HK-2 (cell line): ENCODE measurements around the gene CNTNAP2.
A peak's percentile ranks its signal among the peaks of the same experiment; 100 is the strongest.
"Not testable (repeated sequence)": the region's sequence is repeated elsewhere in the genome, so short reads cannot be mapped to it uniquely, and the experiment has no call there.

Source experiments
- DNase-seq: peaks from one replicate; pipeline ENCODE4 v3.0.0-alpha.2; 2018; ENCODE audit not compliant: unreplicated experiment

The CNTNAP2 gene

DNA sequence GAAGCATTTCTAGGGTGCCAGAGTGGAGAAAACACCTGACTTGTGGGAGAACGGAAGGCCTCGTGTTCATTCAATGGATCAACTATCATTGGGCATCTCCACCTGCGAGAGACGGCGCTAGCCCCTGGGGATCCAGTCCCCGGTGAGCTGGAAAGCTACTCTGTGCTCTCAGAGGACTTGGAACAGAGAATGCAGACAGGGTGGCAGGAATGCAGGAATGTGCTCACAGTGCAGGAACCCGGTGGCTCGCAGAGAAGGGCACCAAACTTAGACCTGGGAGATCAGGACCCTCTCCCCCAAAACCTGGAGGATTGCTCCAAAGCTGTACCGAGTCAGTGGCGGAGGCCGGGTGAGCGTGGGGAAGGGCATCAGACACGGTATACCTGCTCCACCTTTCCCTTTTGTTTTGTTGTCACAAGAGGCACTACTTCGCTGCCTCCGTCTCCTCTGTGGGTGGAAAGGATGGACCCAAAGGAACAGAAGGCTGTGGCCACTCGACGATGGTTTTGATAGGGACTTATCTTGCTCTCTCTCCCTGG is 1905.0 kb downstream of the CNTNAP2 start:
- no peak for DNase-seq

DNA sequence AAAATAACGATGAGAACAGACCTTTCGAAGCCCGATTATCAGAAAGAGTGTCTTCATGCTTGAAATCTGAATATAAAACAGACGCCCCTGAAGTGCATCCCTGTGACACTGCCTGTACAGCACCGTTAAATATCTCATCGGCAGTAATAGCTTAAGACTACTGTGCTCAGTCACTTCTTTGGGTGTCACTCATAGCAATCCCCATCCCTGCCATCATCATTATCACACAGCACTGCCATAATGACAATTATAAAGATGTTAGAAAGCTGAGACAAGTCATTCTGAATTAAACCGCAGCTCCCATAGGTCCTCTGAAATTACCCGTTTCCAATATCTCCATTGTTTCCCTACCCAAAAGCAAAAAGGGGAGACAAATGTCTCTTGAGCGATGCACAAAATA is 1906.2 kb downstream of the CNTNAP2 start:
- DNase-seq, result no peak

DNA sequence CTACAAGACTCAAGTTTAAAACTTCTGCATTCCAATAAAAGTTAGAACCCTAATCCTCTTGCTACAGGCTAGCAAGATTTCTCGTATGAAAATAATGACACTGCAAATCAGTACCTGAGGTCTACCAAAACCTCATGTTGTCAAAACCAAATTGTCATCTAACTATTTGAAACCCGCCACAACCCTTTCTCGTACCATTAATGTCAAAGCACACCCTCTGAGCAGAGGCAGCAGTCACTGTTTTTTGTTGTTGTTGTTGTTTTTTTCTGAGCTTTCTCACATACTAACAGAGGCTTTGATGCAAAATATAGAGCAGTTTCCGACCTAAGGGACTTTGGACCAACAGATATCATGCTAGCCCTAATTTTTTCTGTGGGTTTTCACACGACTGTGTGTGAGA is 1910.1 kb downstream of the CNTNAP2 start:
- DNase-seq, result no peak

DNA sequence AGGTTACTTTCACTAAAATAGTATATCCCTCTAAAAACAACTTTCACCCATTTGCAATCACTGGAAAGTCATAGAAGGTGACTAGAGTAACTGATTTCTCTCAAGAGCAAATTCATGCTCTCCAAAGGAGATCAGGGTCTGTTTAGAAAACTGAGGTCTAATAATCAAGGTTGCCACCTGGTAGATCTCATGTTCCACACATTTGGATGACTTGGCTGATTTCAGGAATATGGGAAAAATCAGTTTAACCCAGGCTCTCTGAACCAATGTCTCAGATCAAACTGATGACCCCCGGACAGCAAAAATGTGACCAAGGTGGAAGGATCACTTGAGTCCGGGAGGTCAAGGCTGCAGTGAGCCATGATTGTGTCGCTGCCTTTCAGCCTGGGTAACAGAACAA is 1911.6 kb downstream of the CNTNAP2 start:
- DNase-seq, result no peak

DNA sequence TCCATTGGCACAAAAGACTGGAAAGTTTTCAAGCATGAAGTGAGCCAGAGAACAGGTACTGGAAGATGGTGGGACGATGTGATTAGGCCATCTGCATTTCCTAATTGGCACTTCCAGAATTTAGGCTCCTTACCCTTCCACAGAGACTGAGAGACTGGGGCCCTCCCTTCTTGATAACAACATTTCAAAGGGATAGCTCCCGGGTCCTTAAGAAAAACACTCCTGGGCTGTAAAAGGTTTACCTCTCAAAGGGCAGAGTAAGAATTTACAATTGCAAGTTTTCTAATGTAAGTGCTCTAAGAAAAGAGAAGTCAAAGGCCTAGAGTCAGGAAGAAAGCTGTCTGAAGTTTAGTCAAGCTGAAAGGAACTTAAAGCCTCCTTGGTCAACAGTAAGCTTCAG is 1914.4 kb downstream of the CNTNAP2 start:
- DNase-seq, result no peak

DNA sequence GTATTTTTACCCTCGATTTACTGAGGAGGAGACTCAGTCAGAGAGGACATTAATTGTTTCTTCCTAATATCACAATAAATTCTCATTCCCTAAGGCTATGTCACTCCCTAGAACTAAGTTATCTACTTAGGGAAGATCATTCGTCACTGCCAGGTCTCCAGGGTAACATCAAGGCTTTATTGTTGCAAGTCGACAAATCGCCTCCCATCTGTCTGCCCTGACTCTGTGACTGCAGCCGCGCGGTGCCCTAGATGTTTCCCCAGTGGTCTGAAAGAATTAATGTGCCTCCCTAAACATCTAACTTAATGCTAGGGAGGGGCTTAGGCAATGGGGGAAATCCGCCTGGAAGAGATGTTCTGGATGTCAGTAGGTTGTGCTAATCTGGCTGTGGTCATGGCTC is 1915.2 kb downstream of the CNTNAP2 start:
- DNase-seq, result no peak

DNA sequence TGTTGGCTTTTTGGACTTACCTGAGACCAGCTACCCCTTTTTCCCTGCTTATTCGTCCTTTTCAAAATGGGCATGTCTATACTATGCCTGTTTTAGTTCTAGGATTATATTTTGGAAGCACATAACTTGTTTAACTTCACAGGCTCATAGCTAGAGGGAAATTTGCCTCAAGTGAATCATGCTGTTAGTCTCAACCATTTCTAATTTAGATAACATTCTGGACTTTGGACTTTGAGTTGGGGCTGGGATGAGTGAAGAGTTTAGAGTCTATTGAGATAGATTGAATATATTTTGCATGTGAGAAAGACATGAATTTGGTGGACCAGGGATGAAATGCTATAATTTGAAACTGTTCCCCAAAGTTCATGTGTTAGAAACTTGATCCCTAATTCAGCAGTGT is 1919.3 kb downstream of the CNTNAP2 start:
- no peak for DNase-seq

DNA sequence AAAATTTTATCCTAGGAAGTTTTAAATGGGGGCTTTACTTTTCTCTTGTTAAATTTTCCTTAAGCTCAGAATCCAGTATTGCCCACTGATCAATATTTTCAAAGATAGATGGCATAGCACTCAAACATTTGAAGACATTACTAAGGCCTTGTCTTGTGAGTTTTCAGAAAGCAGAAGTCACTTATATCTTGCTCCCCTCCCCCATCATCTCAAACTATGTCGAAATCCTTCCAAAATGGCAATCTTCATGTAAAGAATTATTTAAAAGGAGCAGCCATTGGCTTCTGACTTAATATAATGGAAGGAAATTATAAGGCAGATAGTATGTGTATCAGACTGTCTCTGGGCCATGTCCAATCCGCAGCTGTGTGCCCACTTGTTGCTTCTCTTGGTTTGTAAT is 1920.4 kb downstream of the CNTNAP2 start:
- DNase-seq, result no peak

DNA sequence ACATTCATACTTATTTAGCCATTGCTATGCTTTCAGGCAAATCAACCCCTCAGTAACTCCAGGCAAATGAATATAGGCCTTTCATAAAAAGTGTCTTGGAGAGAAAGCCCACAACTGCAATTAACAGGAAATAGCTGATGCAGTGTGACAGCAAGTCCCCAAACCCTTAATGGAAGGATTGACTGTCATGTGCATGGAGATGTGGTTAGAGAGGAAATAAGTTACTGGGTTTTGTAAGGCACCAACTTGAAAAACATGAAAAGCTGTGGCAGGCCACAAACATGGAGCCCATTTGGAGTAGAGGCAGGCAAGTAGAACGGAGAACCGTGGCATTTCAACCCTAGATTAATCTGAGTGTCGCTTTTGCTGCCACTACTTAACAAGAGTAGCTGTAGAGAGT is 1924.6 kb downstream of the CNTNAP2 start:
- DNase-seq, result no peak

DNA sequence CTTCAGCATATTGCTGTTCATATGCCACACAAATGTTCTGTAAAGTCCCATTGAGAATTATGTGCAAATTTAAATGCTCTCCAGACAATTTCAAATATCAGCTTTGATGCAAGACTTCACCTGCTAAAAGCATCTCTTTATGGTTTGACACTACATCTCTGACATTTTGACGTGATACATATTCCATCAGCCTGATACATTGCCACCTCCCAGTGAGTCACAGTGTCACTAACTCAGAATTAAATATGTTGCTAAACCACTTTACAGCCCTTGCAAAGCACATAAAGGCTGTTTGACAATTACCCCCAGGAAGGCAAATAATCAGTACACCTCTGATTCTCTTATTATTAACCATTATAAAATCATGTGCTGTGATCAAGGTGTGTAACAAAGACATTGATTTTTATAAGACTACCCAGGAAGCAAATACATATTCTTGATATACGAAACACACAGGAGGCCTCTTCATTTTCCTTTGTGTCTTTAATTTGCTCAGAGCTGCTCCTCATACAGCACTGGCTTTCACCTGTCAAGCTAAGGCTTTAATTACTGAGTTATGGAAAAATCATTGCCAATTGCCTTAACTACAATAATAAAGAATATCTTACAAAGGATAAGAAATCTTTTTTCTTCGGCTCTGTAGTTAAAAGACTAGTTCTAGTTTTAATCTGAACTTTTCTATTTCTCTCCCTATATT is 1926.5 kb downstream of the CNTNAP2 start:
- DNase-seq, result no peak

DNA sequence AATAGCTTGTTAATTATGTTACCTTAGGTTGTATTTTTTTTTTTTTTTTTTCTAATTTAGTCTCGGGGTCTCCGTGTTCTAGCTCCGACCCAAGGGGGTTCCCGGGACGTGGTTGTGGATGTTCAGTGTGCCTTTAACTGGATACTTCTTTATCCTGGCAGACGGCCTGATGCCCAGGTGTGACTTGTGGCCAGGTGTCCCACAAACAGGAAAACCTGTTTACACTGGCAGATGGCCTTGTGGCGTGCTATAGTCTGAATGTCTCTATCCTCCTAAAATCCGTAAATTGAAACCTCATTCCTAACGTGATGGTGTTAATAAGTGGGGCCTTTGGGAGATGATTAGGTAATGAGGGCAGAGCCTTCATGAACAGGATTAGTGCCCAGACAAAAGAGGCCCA is 1927.6 kb downstream of the CNTNAP2 start:
- no peak for DNase-seq

DNA sequence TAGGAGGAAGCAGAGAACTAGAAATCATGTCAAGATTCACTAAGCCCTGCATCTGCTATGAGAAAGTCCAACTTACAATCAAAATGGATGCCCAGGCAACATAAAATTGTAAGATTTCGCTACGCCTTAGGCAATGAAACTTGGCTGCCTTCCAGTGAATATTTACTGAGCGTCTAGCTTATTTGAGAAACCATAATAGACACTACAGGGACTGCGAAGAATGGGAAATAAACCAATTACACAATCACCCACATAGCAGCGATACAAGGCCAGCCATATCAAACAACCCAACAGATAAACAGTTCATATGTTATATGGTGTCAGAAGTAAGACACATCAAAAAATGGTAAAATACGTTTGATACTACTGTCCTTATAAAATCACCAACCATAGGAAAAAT is 1928.9 kb downstream of the CNTNAP2 start:
- no peak for DNase-seq

DNA sequence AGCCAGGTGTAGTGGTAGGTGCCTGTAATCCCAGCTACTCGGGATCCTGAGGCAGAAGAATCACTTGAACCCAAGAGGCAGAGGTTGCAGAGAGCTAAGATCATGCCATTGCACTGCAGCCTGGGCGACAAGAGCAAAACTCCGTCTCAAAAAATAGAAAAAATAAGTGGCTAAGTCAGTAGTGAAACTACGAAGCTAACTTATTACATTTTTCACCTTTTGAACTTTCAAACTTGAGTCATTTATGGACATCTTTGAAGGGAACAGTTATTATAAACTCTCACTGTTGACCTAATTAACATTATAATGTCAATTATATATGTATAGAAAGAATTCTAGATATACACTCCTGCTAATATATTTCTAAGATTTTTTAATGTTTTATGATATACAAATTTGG is 1932.5 kb downstream of the CNTNAP2 start:
- no peak for DNase-seq

DNA sequence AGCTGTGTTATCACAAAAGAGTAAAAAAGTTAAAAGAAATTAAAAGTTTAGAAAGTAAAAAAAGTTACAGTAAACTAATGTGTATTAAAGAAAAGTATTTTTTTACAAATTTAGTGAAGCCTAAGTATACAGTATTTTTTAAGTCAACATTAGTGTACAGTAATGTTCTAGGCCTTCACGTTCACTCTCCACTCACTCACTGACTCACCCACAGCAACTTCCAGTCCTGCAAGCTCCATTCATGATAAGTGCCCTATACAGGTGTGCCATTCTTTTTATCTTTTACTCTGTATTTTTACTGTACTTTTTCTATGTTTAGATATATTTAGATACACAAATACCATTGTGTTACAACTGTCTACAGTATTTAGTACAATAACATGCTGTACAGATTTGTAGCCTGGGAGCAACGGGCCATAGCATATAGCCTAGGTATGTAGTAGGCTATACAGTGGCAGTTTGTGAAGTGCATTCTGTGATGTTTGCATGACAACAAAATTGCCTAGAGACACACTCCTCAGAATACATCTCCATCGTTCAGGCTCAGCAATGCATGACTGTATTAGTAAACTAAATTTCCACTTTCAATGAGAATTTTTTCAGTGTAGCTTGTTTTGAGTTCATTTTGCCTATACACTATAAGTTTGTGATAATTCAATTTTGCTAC is 1934.0 kb downstream of the CNTNAP2 start:
- no peak for DNase-seq

DNA sequence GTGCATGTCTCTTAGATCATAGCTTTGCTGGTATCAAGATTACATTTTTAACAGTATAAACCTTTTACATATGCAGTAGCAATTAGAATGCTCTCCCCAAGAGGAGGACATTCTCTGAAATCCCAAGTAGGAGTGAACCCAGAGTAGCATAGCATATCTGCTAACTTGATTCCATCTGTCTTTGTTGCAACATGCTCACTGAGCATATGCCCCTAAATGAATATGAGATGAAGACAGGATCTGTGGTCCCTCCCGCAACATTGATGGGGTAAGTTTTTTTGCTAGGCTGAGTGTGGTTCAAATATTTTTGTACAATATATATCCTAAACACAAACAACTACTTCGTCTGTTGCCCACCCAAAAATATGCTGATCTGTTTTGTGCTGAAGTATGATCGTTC is 1939.8 kb downstream of the CNTNAP2 start:
- no peak for DNase-seq

DNA sequence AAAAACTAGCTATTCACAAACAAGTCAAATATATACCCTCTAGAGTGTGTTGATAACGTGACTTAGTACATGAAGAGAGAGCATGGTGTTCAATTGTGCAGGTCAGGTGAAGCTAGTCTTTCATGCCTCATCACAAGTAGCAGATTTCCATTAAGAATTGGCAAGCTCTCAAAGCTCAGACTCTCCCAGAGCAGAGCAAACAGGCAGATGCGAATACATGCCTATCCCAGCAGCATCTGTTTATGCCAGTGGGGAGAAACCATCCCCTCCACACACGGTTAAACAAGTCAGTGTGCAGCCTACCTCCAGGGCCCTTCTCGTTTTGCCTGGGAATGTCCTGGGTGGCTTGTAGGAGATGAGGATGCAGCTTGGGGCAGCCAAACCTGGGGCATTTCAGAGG is 1941.5 kb downstream of the CNTNAP2 start:
- no peak for DNase-seq

DNA sequence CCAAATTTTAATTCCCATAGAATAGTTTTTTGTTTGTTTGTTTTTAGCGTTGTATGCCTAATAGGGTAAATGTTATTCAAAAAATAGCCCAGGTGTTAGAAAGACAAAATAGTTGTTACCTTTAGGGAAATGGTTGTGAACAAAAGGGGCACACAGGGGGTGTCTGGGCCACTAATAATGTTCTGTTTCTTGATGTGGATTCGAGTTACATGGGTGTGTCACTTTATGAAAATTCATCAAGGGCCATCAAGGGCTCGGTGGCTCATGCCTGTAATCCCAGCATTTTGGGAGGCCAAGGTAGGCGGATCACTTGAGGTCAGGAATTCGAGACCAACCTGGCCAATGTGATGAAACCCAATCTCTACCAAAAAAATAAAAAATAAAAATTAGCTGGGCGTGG is 1942.2 kb downstream of the CNTNAP2 start:
- DNase-seq, result no peak

DNA sequence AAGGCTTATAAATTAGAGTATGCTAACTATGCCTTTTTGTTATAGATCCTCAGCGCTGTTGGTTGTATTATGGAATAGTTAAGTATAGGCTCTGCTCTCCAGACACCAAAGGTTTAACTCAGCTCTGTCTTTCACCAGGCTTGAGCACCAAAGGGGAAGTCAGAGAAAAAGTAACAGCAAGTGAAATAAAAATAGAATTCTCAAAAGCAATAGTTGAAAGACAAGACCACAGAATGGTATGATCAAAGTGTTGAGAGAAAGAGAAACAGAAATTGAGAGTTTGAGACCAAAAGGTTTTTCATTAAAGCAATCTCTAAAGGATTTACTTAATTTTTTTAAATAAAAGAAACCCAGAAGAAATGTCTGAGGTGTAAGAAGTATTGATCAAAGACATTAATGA is 1944.1 kb downstream of the CNTNAP2 start:
- no peak for DNase-seq

DNA sequence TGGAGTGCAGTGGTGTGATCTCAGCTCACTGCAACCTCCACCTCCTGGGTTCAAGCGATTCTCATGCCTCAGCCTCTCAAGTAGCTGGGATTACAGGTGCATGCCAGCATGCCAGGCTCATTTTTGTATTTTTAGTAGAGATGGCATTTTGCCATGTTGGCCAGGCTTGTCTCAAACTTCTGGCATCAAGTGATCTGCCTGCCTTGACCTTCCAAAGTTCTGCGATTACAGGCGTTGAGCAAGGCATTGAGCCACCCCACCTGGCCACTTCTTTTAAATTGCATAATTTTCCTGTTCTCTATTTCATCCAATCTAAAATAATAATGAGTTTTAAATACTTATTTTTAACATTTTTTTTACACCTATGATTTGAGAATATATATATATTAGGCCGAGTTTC is 1961.5 kb downstream of the CNTNAP2 start:
- not testable (repeated sequence) for DNase-seq

DNA sequence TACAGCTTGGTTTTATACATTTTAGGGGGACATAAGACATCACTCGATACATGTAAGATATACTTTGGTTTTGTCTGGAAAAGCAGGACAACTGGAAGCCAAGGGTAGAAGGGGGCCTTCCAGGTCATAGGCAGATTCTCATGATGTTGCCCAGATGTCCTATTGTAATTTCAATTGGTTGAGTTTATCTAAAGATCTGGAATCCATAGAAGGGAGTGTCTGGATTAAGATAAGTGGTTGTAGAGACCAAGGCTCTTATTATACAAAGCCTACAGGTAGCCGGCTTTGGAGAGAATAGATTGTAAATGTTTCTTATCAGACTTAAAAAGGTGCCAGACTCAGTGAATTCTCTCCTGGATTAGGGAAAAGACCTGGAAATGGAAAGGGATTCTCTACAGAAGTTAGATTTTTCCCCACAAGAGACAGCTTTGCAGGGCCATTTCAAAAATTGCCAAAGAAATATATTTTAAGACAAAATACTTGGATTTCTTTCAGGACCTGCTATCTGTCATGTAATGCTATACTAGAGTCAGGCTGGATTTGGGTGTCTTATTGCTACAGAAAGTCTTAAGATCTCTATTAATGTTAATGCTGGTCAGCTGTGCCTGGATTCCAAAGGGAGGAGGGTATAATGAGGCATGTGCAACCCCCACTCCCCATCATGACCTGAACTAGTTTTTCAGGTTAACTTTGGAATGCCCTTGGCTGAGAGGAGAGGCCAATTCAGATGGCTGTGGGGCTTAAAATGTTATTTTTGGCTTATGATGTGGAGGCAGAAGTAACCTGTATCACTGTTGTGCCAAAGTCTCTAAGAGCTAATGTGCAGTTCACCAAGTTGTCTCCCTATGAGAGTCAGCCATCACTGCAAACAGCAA is 1962.8 kb downstream of the CNTNAP2 start:
- DNase-seq, result no peak

DNA sequence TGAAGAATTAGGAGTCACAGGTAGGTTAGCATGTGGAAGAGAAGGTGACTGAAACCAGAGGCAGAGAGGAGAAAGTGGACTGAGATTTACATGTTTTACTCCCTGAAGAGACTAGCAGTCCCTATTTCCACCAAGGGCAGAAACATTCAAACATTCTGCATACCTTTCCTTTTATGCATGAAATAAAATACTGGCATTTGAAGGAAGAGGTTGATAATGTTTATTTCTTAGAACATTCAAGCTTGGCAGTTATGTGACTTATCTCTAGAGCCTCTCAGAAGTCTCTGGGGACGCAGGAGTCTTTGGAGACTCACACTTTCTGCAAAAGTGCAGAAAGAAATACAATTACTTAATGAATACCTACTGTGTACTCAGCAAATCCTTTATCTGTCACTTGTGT is 1966.8 kb downstream of the CNTNAP2 start:
- no peak for DNase-seq

DNA sequence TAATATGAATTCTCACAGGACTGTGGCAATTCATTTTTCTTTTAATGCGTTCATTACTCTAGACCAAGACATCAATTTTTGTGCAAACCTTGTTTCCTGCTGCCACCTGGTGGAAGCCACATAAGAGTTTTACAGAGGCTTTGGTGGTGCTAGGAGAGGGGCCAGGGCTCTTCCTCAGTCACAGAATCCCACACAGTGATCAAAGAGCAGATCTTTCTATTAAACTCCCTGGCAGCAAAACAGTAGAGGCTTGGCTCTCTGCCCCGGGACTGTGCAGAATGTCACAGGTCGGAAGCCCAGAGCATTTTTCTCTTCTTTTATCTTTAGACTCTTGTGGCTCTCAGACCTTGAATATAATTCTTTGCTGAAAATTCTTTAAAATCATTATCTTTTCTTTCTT is 1967.5 kb downstream of the CNTNAP2 start:
- peak; percentile 31 for DNase-seq

DNA sequence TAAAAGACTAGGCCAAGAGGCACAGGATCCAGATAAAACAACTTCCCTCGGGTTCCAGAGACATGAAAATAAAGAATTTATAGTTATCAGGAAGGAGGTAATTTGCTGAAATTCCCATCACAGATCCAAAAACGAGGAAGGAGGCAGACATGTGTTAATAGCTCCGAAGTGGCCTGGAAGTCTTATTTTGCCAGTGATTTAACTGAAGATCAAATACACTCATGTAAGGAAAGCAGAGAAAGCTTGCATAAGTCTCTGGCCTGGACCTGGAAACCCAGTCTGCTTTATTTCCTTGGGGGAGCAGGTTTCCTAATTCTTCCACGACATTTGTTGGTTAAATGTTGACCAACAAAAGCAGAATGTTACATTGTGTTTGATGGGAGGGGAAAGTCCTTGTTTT is 1975.3 kb downstream of the CNTNAP2 start:
- no peak for DNase-seq
